Skeletal muscle cell (primary cell): Measurements from ENCODE around the gene EHBP1L1.
A peak's percentile ranks its signal among the peaks of the same experiment; 100 is the strongest.

Experiments used
- DNase-seq: peaks from one replicate; pipeline ENCODE4 v3.0.0-alpha.2; 2010; ENCODE audit warnings: low read depth
- H3K4me3 ChIP-seq: 2 replicates; pipeline ENCODE4 v1.5.1; 2011; ENCODE audit warnings: low read depth, mild to moderate bottlenecking, control low read depth, low read length, moderate library complexity

EHBP1L1 gene

GRCh38 chr11:65575568-65576231, at the start of gene EHBP1L1:
Gene EHBP1L1, plus strand, starts transcription at chr11:65576053. Its CDS starts 250 bp downstream, at chr11:65576303.
- peak within 1 kb of the TSS; percentile 54 for H3K4me3 ChIP-seq
- no peak for DNase-seq

GRCh38 chr11:65526744-65527143, 49.1 kb upstream of the EHBP1L1 start:
- no peak for DNase-seq
- no peak overlapping the region for H3K4me3 ChIP-seq

GRCh38 chr11:65528819-65529350, 47.0 kb upstream of the EHBP1L1 start:
- no peak for DNase-seq

GRCh38 chr11:65529475-65530156, 46.2 kb upstream of the EHBP1L1 start:
- H3K4me3 ChIP-seq: no peak overlapping the region
- no peak for DNase-seq

More at GRCh38 chr11:65528819-65529350, 47.0 kb upstream of the EHBP1L1 start:
- no peak overlapping the region for H3K4me3 ChIP-seq

- no peak for DNase-seq
These were observed 45.7 kb upstream of the EHBP1L1 start for GRCh38 chr11:65530157-65530496.

GRCh38 chr11:65532388-65533064, 43.3 kb upstream of the EHBP1L1 start:
- no peak overlapping the region for H3K4me3 ChIP-seq
- DNase-seq: no peak

More at GRCh38 chr11:65530157-65530496, 45.7 kb upstream of the EHBP1L1 start:
- no peak overlapping the region for H3K4me3 ChIP-seq

GRCh38 chr11:65535102-65535501, 40.8 kb upstream of the EHBP1L1 start:
- no peak for DNase-seq
- H3K4me3 ChIP-seq: no peak overlapping the region

GRCh38 chr11:65536412-65537295, 39.2 kb upstream of the EHBP1L1 start:
- DNase-seq: no peak
- no peak overlapping the region for H3K4me3 ChIP-seq

- H3K4me3 ChIP-seq: no peak overlapping the region
- DNase-seq: no peak
These were observed 38.6 kb upstream of the EHBP1L1 start for GRCh38 chr11:65537296-65537597.

GRCh38 chr11:65537620-65538231, 38.1 kb upstream of the EHBP1L1 start:
- no peak for DNase-seq
- no peak overlapping the region for H3K4me3 ChIP-seq

GRCh38 chr11:65538232-65538914, 37.5 kb upstream of the EHBP1L1 start:
- no peak overlapping the region for H3K4me3 ChIP-seq
- DNase-seq: no peak

- H3K4me3 ChIP-seq: no peak overlapping the region
- DNase-seq: no peak
These were observed 36.7 kb upstream of the EHBP1L1 start for GRCh38 chr11:65538915-65539743.

- H3K4me3 ChIP-seq: peak overlapping the region; percentile 54
- DNase-seq: no peak
These were observed 36.0 kb upstream of the EHBP1L1 start for GRCh38 chr11:65539744-65540289.

- H3K4me3 ChIP-seq: peak overlapping the region; percentile 54
- DNase-seq: peak; percentile 60
These were observed 35.4 kb upstream of the EHBP1L1 start for GRCh38 chr11:65540290-65541092.

- no peak for DNase-seq
These were observed 34.5 kb upstream of the EHBP1L1 start for GRCh38 chr11:65541093-65541982.

More at GRCh38 chr11:65541093-65541982, 34.5 kb upstream of the EHBP1L1 start:
- H3K4me3 ChIP-seq: peak overlapping the region; percentile 54
